Suprapubic skin (tissue), 4 donors: ENCODE measurements around the gene CYSRT1.
"Not testable (repeated sequence)": the region's sequence is repeated elsewhere in the genome, so short reads cannot be mapped to it uniquely, and the experiment has no call there.

Experiments
- CTCF ChIP-seq, 2 donors: fragments of 200-600 bp in 1 of 2; fragments of 450-650 bp in 1 of 2; sonication (generic) in 1 of 2; IDR thresholded peaks; one replicate each; pipeline ENCODE4 v1.5.1; 2016 to 2019; ENCODE audit warnings: antibody characterized with exemption in 2 of 2, mild to moderate bottlenecking in 1 of 2, moderate library complexity in 1 of 2
- EP300 ChIP-seq: sonication (generic); formaldehyde crosslinking; IDR thresholded peaks from one replicate; pipeline ENCODE4 v1.6.1; 2017; ENCODE audit warnings: antibody characterized with exemption
- POLR2A ChIP-seq, 2 donors: fragments of 450-650 bp; IDR thresholded peaks; one replicate each; pipeline ENCODE4 v1.6.1; 2017; ENCODE audit warnings: antibody characterized with exemption in 2 of 2, mild to moderate bottlenecking in 2 of 2, moderate library complexity in 2 of 2
- POLR2AphosphoS5 ChIP-seq, 3 donors: sonication (generic); formaldehyde crosslinking; IDR thresholded peaks; one replicate each; pipeline ENCODE4 v1.6.1; 2017; ENCODE audit warnings: antibody characterized with exemption in 3 of 3

DNA sequence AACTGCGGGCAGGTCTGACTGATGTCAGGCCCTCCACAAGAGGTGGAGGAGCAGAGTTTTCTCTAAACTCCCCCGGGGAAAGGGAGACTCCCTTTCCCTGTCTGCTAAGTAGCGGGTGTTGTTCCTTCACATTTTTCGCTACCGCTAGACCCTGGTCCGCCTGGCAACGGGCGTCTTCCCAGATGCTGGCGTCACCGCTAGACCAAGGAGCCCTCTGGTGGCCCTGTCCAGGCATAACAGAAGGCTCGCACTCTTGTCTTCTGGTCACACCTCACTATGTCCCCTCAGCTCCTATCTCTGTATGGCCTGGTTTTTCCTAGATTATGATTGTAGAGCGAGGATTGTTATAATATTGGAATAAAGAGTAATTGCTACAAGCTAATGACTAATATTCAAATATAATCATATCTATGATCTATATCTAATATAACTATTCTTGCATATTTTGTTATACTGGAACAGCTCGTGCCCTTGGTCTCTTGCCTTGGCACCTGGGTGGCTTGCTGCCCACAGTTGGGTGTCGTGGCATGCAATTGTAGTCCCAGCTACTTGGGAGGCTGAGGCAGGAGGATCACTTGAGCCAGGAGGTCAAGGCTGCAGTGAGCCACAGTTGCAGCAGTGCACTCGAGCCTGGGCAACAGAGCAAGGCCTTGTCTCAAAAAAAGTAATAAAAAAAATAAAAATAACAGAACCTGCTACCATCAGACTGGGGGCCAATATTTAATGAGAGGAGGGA lies 37.4 kb downstream of the CYSRT1 start:
- peak in 1 of 2 donors; percentile 39 for TF ChIP-seq CTCF (IDR thresholded peaks at IDR 0.05)
- TF ChIP-seq POLR2A (IDR thresholded peaks at IDR 0.05); POLR2AphosphoS5 (IDR thresholded peaks at IDR 0.05); EP300: not testable (repeated sequence)
